C1 segment of cervical spinal cord (tissue), 14 donors: ENCODE measurements around the gene SET.

Source experiments
- DNase-seq, 14 donors: peaks; one replicate each; lab custom pipeline; 2025; lab: John Stamatoyannopoulos, UW

SET gene

GRCh38 chr9:128707446-128707845, 18.4 kb downstream of the SET start:
- DNase-seq: no peak

- no peak for DNase-seq
Observed at GRCh38 chr9:128712451-128713410, 23.7 kb downstream of the SET start.

GRCh38 chr9:128713411-128713780, 24.4 kb downstream of the SET start:
- DNase-seq: no peak

- no peak for DNase-seq
Observed at GRCh38 chr9:128713941-128714573, 25.0 kb downstream of the SET start.

- DNase-seq: no peak
Observed at GRCh38 chr9:128714586-128715435, 25.8 kb downstream of the SET start.

- DNase-seq: no peak
Observed at GRCh38 chr9:128715436-128715750, 26.4 kb downstream of the SET start.

GRCh38 chr9:128716581-128717254, 27.7 kb downstream of the SET start:
- DNase-seq: no peak

- DNase-seq: no peak
Observed at GRCh38 chr9:128718047-128718446, 29.0 kb downstream of the SET start.

GRCh38 chr9:128718475-128718874, 29.5 kb downstream of the SET start:
- DNase-seq: no peak

- DNase-seq: no peak
Observed at GRCh38 chr9:128719919-128720605, 31.0 kb downstream of the SET start.

- DNase-seq: no peak
Observed at GRCh38 chr9:128720841-128721486, 31.9 kb downstream of the SET start.

- no peak for DNase-seq
Observed at GRCh38 chr9:128721487-128722010, 32.5 kb downstream of the SET start.

GRCh38 chr9:128722380-128723351, 33.6 kb downstream of the SET start:
- DNase-seq: no peak

GRCh38 chr9:128723352-128723865, 34.4 kb downstream of the SET start:
- peak in 1 of 14 donors; percentile 52 for DNase-seq

- DNase-seq: peak in 13 of 14 donors; percentile 39 to 96 (median 80)
Observed at GRCh38 chr9:128723866-128724743, 35.1 kb downstream of the SET start, which contains the start of gene ZDHHC12. TSS of gene ZDHHC12 (minus strand) at chr9:128724127. CDS start at chr9:128724093, 34 bp downstream.

- DNase-seq: peak in 3 of 14 donors; percentile 21 to 94 (median 26)
Observed at GRCh38 chr9:128724744-128725211, 35.8 kb downstream of the SET start.

- no peak for DNase-seq
Observed at GRCh38 chr9:128727640-128728248, 38.7 kb downstream of the SET start.
